KOPT-K1 (cell line): Measurements from ENCODE around the gene SEMA5A.

Experiments
- H3K27ac ChIP-seq: fragments of 200-600 bp; sonication (generic); 2 replicates; pipeline ENCODE4 v1.5.1; 2016; ENCODE audit warnings: antibody characterized with exemption, mild to moderate bottlenecking, low read depth, low read length; ENCODE audit not compliant: poor library complexity, severe bottlenecking
- H3K36me3 ChIP-seq: fragments of 200-600 bp; sonication (generic); 2 replicates; pipeline ENCODE4 v1.5.1; 2017; ENCODE audit warnings: antibody characterized with exemption, mild to moderate bottlenecking, low read length, moderate library complexity; ENCODE audit not compliant: insufficient read depth
- H3K9me3 ChIP-seq: fragments of 200-600 bp; sonication (generic); 2 replicates; pipeline ENCODE4 v1.5.1; 2017; ENCODE audit warnings: antibody characterized with exemption, low read length, mild to moderate bottlenecking; ENCODE audit not compliant: insufficient read depth, poor library complexity, severe bottlenecking

SEMA5A gene, protein sequence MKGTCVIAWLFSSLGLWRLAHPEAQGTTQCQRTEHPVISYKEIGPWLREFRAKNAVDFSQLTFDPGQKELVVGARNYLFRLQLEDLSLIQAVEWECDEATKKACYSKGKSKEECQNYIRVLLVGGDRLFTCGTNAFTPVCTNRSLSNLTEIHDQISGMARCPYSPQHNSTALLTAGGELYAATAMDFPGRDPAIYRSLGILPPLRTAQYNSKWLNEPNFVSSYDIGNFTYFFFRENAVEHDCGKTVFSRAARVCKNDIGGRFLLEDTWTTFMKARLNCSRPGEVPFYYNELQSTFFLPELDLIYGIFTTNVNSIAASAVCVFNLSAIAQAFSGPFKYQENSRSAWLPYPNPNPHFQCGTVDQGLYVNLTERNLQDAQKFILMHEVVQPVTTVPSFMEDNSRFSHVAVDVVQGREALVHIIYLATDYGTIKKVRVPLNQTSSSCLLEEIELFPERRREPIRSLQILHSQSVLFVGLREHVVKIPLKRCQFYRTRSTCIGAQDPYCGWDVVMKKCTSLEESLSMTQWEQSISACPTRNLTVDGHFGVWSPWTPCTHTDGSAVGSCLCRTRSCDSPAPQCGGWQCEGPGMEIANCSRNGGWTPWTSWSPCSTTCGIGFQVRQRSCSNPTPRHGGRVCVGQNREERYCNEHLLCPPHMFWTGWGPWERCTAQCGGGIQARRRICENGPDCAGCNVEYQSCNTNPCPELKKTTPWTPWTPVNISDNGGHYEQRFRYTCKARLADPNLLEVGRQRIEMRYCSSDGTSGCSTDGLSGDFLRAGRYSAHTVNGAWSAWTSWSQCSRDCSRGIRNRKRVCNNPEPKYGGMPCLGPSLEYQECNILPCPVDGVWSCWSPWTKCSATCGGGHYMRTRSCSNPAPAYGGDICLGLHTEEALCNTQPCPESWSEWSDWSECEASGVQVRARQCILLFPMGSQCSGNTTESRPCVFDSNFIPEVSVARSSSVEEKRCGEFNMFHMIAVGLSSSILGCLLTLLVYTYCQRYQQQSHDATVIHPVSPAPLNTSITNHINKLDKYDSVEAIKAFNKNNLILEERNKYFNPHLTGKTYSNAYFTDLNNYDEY

DNA sequence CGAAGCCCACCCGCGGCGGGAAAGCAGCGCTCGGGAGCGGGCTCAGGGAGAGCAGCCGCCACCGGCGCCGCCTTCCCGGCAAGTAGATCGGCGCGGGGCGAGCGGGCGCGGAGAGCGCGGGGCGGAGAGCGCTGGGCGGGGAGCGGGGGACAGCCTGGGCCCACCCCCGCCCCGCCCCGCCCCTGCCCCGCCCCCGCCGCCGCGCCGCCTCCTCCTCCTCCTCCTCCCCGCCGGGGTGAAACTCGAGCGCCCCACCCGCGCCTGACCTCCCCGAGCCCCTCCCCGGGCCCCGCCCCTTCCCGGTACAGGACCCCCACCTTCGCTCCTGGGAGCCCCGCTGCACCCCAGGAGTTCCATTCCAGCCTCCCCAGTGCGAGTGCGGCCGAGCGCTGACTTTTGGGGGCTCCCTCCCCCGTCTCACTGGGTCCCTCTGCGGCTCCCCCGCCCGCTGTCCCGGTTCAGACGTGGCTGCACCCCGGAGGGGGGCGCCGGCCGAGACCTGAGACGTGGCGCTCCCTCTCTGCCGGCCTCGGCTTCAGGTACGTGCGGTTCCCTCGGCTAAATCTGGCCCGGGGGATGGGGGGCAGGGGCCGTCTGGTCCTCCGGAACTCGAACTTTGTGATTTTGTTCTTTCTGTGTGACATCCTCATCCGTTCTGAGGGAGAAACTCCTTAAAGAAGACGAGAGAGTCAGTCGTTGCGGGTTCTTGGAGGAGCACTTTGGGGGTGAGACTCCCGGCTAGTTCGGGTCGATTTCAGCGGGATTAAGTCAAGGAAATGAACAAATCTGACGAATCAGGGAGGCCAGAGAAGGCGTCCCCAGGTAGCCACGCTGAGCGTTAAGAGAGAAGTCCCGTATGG lies at the start of gene SEMA5A:
Gene SEMA5A, minus strand, starts transcription at position 84 of the 860 bp plus-strand sequence. CDS start 166,129 bp downstream, outside the sequence.
- Histone ChIP-seq H3K27ac (no peak within 1 kb of the TSS), H3K9me3 (peaks cover 12% of the 10 kb centered on the region), H3K36me3 (no peaks in the 10 kb centered on the region)

DNA sequence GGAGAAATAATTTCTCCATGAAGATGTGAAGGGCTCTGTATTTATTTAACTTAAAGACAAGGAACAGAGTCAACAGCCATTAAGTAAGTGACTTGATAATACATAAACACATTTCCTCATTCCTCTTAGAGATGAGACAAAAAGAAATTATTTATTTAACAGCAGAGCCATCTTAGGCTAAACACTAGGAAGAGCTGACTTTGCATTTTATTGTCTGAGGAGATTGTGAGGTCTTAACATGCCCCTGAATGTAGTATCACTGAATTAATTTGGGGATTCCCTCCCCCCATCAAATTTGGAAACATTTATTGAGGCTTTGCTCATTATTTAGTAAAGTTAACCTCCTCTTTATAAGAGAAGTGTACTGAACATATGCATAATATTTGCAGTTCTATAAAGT lies 49.0 kb upstream of the SEMA5A start:
- Histone ChIP-seq H3K27ac (no peak overlapping the region), H3K9me3 (no peaks in the 10 kb centered on the region), H3K36me3 (no peaks in the 10 kb centered on the region)

DNA sequence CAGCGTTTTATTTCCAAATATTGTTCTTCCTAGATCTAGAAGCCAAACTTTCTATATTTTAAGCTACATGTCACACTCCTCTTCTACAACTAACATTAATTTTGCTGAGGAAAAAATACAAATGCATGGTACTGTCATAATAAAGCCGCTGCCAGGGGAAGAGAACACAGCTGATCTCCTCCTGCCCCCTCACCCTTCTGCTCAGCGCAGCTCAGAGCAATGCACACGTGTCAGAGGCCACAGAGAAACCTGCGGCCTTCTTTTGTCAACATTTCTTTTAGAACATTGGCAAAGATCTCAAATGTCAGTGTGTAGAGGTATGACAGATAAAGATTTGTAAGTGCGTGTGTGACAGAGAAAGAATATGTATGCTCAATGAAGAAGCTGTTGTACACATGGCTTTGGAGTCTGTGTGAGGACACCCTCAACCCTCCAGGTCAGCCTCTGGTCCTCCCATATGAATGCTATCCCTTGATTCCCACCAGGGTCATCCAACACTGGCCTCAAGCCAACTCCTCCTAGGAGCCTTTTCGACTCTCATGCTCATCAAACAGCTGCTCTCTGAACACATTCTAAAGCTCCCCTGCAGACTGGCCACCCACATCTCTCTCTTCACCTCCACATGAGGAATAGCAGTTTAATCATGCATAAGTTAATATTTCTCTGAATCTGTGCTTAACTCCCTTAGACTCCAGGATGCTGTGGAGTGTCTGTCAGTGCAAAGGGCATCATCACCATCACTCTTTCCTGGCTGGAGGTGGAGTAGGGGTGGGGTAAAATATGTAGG lies 43.4 kb upstream of the SEMA5A start:
- Histone ChIP-seq H3K27ac (no peak overlapping the region), H3K9me3 (no peaks in the 10 kb centered on the region), H3K36me3 (no peaks in the 10 kb centered on the region)

DNA sequence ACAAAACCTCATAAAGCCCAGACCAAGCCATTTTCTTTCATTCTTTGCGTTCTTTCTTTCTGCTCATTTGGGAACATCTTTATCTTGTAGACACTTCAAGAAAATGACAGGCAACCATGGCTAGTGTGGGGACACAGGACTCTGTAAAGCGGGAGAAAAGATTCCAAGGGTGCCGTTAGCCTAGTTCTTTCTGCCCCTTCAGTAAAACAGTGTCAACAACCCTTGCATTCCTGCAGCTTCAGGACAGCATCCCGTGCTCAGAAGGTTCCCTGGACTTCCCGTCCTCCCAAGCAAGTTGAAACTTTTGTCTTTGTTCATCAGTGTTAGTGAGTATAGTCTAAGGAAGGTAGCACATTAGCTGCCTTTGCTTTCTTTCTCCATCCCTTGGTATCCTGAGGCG lies 42.4 kb upstream of the SEMA5A start:
- H3K9me3 ChIP-seq: no peaks in the 10 kb centered on the region
- no peaks in the 10 kb centered on the region for H3K36me3 ChIP-seq
- H3K27ac ChIP-seq: no peak overlapping the region

DNA sequence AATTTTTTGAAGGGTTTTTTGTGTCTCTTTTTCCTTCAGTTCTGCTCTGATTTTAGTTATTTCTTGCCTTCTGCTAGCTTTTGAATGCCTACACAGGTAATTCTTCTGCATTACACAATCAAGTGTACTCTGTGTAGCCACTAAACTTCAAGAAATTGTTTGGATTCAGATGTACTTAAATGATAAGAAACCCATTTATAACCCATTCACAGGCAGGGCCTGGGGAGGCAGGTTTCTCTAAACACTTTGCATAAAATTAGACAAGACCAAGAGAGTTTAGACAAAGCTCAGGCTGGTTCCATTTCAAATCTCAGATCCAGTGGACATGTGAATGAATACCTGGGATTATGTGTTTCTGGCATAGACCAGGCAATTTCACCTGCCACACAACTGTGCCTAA lies 41.3 kb upstream of the SEMA5A start:
- H3K9me3 ChIP-seq: no peaks in the 10 kb centered on the region
- no peaks in the 10 kb centered on the region for H3K36me3 ChIP-seq
- no peak overlapping the region for H3K27ac ChIP-seq

DNA sequence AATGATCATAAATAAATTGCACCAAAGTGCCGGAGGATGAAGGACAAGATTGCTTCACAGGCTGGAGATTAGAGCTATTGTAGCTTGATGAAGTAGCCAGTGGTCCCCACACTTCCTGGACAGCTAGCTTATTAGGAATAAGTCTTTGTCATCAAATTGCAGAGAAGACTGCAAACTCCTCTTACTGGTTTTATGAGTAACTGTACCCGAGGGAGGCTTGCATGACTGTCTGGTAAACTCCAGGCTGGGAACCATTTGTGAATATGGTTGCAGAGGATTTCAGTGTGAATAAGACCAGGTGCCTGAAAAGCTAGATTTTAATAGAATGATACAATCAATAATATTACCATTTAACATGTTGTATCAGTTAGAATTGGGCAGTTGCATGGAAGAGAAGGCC lies 36.5 kb upstream of the SEMA5A start:
- Histone ChIP-seq H3K36me3 (no peaks in the 10 kb centered on the region), H3K9me3 (no peaks in the 10 kb centered on the region), H3K27ac (no peak overlapping the region)

DNA sequence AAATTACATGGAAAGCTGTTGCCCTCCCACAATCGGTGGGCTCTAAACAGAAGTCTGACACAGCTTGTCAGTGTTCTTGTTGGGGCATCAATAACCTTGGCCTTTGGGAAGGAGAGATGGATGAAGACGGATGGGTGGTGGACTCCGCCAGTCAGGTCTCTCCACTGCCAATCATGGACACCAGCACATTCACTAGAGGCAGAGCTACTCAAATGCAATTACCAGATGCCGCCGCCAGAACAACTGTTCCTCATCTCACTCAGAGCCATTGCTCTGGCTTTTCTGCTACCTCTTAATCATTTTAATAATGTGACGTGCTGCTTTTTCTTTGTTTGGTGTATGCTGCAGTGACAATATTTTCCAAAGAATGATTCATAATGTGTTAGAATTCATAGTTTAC lies 27.9 kb upstream of the SEMA5A start:
- Histone ChIP-seq H3K27ac (no peak overlapping the region), H3K36me3 (no peaks in the 10 kb centered on the region), H3K9me3 (no peaks in the 10 kb centered on the region)

DNA sequence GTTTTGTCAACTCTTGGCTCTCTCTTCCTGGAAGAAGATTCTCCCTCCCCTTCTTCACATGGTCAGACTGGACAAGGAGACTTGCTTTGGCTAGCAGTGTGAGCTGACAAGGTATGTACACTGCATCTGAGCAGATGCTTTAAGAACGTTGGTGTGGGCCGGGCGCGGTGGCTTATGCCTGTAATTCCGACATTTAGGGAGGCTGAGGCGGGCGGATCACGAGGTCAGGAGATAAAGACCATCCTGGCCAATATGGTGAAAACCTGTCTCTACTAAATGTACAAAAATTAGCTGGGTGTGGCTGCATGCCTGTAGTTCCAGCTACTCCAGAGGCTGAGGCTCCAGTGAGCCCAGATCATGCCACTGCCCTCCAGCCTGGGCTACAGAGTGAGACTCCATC lies 26.4 kb upstream of the SEMA5A start:
- H3K27ac ChIP-seq: no peak overlapping the region
- H3K36me3 ChIP-seq: no peaks in the 10 kb centered on the region
- no peaks in the 10 kb centered on the region for H3K9me3 ChIP-seq

DNA sequence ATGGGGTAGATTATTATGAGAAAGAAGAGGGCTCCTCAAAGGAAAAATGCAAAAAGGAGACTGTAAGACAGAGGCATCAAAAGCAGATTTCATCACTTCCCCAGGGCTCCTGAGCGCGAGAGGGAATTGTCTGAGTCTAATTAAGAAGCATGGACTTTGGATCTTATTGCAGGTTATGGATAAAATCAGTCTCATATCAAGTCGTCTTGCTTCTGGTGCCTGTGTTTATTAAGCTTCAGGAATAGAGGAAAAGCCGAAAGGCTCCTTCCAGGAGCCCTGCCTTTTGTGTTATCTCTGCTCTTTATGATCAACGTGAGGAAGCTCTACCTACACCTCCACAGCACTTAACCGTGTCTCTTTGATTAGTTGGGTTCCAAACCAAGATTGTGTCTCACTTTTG lies 25.0 kb upstream of the SEMA5A start:
- no peaks in the 10 kb centered on the region for H3K9me3 ChIP-seq
- no peaks in the 10 kb centered on the region for H3K36me3 ChIP-seq

DNA sequence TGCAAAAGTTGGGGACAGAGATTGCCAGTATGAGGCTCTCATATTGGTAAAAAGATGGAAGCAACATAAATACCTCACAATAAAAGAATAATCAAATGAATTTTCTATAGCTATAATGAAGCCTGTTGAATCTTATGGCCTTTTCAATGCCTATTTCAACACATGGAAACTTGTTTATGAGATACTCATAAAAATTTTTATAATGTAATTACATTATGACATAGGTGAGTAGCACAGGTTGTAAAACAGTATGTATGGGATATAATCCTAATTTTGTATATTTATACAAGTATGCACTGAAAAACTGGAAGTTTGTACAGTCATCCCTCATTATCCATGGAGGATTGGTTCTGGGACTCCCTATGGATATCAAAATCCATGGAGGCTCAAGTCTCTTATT lies 21.2 kb upstream of the SEMA5A start:
- no peaks in the 10 kb centered on the region for H3K36me3 ChIP-seq
- H3K27ac ChIP-seq: no peak overlapping the region
- no peaks in the 10 kb centered on the region for H3K9me3 ChIP-seq

More for the DNA sequence above, 25.0 kb upstream of the SEMA5A start:
- H3K27ac ChIP-seq: no peak overlapping the region

DNA sequence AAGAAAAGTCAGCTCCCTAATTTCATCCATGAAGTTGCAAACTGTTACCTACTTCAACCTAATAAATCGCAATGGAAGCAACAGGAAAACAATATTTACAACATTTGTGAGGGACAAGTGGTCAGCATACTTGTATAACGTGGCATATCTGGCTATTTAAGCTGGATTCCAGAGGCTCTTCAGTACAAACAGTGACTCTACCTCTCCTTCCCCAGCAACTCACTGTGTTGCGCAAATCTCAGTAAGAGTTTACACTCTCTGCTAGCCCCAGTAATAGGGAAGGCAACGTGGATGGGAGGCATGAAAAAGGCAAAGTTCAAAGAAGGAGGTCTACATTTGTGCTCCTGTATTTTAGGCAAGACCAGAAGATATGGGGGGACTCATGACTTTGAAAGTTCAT lies 18.9 kb upstream of the SEMA5A start:
- H3K27ac ChIP-seq: no peak overlapping the region
- H3K36me3 ChIP-seq: no peaks in the 10 kb centered on the region
- no peaks in the 10 kb centered on the region for H3K9me3 ChIP-seq

DNA sequence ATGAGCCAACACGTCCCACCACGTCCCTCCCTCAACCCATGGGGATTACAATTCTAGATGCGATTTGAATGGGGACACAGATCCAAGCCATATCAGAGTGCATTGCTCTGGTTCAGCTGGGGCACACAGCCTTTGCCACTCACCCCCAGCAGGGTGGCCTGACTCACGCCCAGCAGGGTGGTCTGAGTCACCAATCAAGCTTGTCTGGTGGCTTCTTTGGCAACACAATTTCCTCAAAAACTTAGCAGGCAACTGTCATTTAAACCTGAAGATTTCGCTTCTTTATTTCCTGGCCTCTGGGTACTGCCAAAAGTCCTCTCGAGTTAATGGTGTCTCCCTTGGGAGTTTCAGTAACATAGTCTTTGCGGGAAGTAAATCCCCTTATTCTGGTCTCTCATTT lies 16.3 kb upstream of the SEMA5A start:
- H3K27ac ChIP-seq: no peak overlapping the region
- H3K9me3 ChIP-seq: no peaks in the 10 kb centered on the region

DNA sequence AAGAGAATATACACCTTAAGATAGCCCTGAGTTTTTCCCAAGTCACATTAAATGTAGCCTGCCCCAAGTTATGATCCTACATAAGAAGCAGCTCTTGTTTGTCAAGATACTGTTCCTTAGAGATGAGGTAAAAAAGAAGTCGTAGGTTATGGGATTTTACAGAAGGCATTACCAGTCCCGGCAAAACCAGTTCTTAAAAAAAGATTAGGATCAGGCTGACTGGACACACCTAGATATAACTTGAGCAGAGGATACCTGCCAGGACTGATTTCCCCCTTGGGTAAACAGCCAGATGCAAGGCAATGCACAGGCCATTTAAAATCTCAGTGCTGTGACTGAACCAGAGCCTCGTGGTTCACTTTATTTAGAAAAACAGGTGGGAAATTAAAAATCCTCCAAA lies 14.1 kb upstream of the SEMA5A start:
- Histone ChIP-seq H3K27ac (no peak overlapping the region), H3K9me3 (no peaks in the 10 kb centered on the region), H3K36me3 (no peaks in the 10 kb centered on the region)

More for the DNA sequence above, 16.3 kb upstream of the SEMA5A start:
- H3K36me3 ChIP-seq: no peaks in the 10 kb centered on the region
